K562 (cell line): ENCODE results near the gene SCLY. TPM values are rescaled to one million over a fixed set of nuclear protein-coding genes. Genes with fewer than 3 reads are reported as not detected.

Experiments
- EP300 ChIP-seq: IDR thresholded peaks from 2 replicates; pipeline ENCODE4 v1.6.1; 2012; ENCODE audit warnings: low read length, improper control_type of control experiment
- MCM5 ChIP-seq: fragments of 450-650 bp; IDR thresholded peaks from 2 replicates; pipeline ENCODE4 v1.6.1; 2016; ENCODE audit warnings: low read depth
- SRSF7 ChIP-seq: fragments of 200-400 bp; formaldehyde crosslinking; optimal IDR thresholded peaks from 2 replicates; pipeline ENCODE3; 2017; ENCODE audit warnings: mild to moderate bottlenecking, low read depth, low read length
- ZNF583 ChIP-seq: fragments of 250-450 bp; sonication (Bioruptor Pico); IDR thresholded peaks from 2 replicates; pipeline ENCODE4 v1.4.0; 2020
- ZNF589 ChIP-seq: fragments of 200-800 bp; sonication (Bioruptor generic); IDR thresholded peaks from 2 replicates; pipeline ENCODE4 v1.6.1; 2016; ENCODE audit warnings: low read depth, missing genetic modification characterization, missing compliant biosample characterization
- polyA plus RNA-seq, 8 experiments: library from polyadenylated mRNA; depleted of rRNA in 4 of 8; stranded (reverse) in 5 of 8; unstranded in 3 of 8; fragments of >200 nt; fragmentation: Nextera tagmentation in 2 of 8; fragmentation: Illumina TruSeq in 1 of 8; extraction: Ambion mirVana in 2 of 8; extraction: Trizol in 1 of 8; gene quantifications; 2 replicates each; pipeline versions ENCODE4 v1.2.1 to v1.2.3, GENCODE V29; 2011 to 2014; ENCODE audit warnings: inconsistent platforms in 1 of 8, missing spikeins in 1 of 8
- total RNA-seq, 7 experiments: library from RNA; depleted of rRNA in 6 of 7; stranded (reverse); fragments of >200 nt in 6 of 7; fragmentation: Illumina TruSeq in 2 of 7; extraction: Trizol in 2 of 7; gene quantifications; 2 replicates each; pipeline versions ENCODE4 v1.2.1 to v1.2.3, GENCODE V29; 2011 to 2021; ENCODE audit warnings: low replicate concordance in 1 of 7
- TF ChIP-seq, protein P1 (sequence below): sonication (generic); formaldehyde crosslinking; IDR thresholded peaks from 2 replicates; pipeline ENCODE4 v1.8.1; 2023; ENCODE audit warnings: mild to moderate bottlenecking, missing genetic modification reagents
- TF ChIP-seq, protein P2 (sequence below): fragments of 250-450 bp; sonication (Bioruptor Pico); IDR thresholded peaks from 2 replicates; pipeline ENCODE4 v1.5.0; 2021
- TF ChIP-seq, protein P3 (sequence below): sonication (generic); formaldehyde crosslinking; IDR thresholded peaks from 2 replicates; pipeline ENCODE4 v1.8.0; 2022; ENCODE audit warnings: mild to moderate bottlenecking, low read depth, missing genetic modification reagents
- TF ChIP-seq, protein P4 (sequence below), 2 experiments: fragments of 450-650 bp; IDR thresholded peaks; 2 replicates each; pipeline ENCODE4 v1.6.1; 2018; ENCODE audit warnings: mild to moderate bottlenecking in 2 of 2, low read depth in 1 of 2; ENCODE audit not compliant: partially characterized antibody in 2 of 2

SCLY gene
- total and polyA plus RNA-seq, 9 of the 15 experiments (the other 6 are each of a cell fraction or from before 2014, with no cell fraction given): 2.6 to 32.2 (median 21.1) TPM

DNA sequence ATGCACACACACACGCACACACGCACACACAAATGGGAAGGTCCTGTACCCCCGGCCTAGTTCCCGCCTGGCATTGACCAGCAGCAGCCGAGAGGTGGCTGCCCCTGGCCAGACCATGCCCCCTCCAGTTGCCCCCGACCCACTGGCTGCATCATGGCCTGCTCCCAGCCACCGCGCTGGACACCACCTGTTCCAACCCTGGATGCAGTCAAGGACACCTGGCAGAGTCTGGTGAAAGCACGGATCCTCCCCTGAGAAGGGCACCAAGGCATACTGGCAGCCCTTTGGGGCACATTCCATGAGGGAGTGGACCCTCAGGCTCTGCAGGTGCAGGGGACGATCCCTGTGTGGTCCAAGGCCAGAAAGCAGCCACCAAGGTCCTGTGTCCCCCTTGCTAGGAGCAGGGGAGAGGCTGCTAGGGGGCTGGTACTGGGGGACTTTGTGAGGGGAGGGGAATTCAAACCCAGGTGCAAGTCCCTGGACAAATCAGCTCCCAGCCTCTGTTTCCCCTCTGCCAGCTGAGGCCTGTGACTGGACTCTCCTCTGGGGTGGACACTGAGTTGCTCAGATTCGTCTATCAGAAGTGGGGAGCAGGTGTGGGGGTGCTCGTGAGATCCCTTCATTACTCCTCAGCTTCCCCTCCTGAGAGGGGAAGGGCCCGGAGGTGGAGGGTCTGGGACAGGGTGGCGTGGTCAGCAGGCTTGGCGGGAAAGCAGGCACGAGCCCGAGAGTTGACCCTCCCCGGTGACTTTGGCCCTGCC lies 42.8 kb downstream of the SCLY start (continued):
- TF ChIP-seq, protein P1, sequence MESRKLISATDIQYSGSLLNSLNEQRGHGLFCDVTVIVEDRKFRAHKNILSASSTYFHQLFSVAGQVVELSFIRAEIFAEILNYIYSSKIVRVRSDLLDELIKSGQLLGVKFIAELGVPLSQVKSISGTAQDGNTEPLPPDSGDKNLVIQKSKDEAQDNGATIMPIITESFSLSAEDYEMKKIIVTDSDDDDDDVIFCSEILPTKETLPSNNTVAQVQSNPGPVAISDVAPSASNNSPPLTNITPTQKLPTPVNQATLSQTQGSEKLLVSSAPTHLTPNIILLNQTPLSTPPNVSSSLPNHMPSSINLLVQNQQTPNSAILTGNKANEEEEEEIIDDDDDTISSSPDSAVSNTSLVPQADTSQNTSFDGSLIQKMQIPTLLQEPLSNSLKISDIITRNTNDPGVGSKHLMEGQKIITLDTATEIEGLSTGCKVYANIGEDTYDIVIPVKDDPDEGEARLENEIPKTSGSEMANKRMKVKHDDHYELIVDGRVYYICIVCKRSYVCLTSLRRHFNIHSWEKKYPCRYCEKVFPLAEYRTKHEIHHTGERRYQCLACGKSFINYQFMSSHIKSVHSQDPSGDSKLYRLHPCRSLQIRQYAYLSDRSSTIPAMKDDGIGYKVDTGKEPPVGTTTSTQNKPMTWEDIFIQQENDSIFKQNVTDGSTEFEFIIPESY (CRISPR knock-in tag): no peak
- TF ChIP-seq ZNF583 (no peak), MCM5 (no peak), SRSF7 (no peak), EP300 (no peak), ZNF589 (no peak)
- TF ChIP-seq, protein P2, sequence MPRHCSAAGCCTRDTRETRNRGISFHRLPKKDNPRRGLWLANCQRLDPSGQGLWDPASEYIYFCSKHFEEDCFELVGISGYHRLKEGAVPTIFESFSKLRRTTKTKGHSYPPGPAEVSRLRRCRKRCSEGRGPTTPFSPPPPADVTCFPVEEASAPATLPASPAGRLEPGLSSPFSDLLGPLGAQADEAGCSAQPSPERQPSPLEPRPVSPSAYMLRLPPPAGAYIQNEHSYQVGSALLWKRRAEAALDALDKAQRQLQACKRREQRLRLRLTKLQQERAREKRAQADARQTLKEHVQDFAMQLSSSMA (CRISPR knock-in tag): no peak
- TF ChIP-seq, protein P3, sequence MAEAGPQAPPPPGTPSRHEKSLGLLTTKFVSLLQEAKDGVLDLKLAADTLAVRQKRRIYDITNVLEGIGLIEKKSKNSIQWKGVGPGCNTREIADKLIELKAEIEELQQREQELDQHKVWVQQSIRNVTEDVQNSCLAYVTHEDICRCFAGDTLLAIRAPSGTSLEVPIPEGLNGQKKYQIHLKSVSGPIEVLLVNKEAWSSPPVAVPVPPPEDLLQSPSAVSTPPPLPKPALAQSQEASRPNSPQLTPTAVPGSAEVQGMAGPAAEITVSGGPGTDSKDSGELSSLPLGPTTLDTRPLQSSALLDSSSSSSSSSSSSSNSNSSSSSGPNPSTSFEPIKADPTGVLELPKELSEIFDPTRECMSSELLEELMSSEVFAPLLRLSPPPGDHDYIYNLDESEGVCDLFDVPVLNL (CRISPR knock-in tag): no peak
- TF ChIP-seq, protein P4, sequence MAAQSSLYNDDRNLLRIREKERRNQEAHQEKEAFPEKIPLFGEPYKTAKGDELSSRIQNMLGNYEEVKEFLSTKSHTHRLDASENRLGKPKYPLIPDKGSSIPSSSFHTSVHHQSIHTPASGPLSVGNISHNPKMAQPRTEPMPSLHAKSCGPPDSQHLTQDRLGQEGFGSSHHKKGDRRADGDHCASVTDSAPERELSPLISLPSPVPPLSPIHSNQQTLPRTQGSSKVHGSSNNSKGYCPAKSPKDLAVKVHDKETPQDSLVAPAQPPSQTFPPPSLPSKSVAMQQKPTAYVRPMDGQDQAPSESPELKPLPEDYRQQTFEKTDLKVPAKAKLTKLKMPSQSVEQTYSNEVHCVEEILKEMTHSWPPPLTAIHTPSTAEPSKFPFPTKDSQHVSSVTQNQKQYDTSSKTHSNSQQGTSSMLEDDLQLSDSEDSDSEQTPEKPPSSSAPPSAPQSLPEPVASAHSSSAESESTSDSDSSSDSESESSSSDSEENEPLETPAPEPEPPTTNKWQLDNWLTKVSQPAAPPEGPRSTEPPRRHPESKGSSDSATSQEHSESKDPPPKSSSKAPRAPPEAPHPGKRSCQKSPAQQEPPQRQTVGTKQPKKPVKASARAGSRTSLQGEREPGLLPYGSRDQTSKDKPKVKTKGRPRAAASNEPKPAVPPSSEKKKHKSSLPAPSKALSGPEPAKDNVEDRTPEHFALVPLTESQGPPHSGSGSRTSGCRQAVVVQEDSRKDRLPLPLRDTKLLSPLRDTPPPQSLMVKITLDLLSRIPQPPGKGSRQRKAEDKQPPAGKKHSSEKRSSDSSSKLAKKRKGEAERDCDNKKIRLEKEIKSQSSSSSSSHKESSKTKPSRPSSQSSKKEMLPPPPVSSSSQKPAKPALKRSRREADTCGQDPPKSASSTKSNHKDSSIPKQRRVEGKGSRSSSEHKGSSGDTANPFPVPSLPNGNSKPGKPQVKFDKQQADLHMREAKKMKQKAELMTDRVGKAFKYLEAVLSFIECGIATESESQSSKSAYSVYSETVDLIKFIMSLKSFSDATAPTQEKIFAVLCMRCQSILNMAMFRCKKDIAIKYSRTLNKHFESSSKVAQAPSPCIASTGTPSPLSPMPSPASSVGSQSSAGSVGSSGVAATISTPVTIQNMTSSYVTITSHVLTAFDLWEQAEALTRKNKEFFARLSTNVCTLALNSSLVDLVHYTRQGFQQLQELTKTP (IDR thresholded peaks at IDR 0.05; ENCODE audit: low read depth in 1 of 2, partially characterized antibody in 2 of 2): no peak
